Activated CD8-positive, alpha-beta memory T cell treated with anti-CD3 and anti-CD28 coated beads for 48 hours (primary cell): ENCODE measurements around the gene TFAM.

ENCODE experiments used
- DNase-seq, 3 experiments: peaks; one replicate each; pipeline ENCODE4 v3.0.0-alpha.2; 2020; ENCODE audit warnings: low read depth in 2 of 3, low spot score in 2 of 3

TFAM gene

DNA sequence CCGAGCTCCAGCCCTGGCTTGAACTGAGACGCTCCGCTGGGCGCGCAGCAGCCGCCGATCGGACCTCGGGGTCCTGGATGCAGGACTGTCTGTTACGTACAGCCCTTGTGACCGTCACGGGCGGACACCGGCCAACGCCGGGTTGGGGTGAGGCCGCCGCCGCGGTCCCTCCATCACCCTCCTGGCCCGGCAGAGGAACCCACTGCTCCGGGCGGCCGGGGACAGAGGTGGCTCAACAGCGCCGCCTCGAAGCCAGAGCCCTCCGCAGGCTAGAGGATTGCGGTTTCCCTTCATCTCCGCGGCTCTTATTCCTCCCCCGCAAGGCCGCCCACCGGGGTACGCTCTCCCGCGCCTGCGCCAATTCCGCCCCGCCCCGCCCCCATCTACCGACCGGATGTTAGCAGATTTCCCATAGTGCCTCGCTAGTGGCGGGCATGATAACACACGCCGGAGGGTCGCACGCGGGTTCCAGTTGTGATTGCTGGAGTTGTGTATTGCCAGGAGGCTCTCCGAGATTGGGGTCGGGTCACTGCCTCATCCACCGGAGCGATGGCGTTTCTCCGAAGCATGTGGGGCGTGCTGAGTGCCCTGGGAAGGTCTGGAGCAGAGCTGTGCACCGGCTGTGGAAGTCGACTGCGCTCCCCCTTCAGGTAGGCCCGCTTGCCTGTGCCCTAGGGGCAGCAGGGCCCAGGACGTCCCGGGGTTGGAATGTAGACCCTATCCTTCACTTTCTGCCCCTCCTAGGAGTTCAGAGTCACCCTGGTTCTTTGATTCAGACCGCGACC lies at the start of gene TFAM:
Gene TFAM (plus strand): TSS at position 412 of the 785 bp plus-strand sequence. CDS start 138 bp downstream, at position 550.
- peak; percentile 94 to 99 (median 97) for DNase-seq

DNA sequence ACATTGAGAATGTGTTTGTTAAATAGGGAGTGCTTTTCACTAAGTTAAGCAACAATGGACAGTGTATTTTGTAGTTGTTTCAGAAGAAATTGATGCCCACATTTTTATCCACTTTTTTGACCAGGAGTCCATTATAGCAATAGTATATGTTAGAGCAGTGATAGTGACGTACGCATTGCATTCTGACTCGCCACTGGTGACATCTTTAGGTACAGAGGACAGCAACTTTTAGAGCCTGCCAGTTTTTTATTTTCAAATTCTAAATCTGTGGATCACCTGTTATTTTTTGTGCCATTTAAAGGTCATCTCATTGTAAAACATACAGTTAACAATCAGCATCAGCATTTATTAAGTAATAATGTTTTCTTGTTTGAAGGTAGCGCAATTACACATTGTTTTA lies 49.0 kb upstream of the TFAM start:
- DNase-seq = no peak

- no peak for DNase-seq
These were observed 43.8 kb upstream of the TFAM start for GRCh38 chr10:58341422-58341821.

DNA sequence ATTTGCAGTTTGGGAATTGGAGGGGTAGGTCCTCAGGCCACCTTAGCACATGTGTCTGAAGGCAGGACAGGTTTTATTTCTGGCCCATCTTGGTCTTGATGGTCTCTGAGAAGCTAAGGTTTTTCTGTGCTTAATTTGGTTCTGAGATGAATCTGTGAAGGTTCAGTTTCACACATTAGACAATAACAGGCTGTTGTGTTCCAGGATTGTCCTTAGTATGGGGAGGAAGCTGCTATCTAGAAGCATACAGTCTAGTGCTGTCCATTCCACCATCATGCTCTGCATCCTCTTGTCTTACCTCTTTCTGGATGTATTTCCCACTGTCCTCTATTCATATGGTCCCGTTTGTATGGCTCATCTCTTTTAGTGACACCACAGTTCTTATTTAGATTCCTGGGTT lies 43.3 kb upstream of the TFAM start:
- no peak for DNase-seq

DNA sequence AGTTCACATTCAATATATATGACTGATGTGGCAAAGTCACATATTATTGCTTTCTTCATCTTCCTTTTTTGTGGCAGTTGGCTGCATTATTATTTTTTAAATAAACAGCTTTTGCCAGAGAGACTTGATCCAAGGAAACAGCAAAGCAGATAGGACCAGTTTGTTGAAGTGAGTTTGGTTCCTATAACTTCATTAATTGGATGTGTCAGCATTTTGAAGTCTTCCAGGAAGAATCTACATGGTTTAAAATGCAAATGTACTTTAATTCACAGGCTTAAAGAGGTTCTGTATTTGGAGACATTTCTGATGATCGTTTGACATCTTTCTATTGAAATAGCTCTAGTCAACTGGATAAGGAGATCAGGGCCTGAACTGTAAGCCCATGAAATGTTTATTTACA lies 37.2 kb upstream of the TFAM start:
- DNase-seq = no peak

DNA sequence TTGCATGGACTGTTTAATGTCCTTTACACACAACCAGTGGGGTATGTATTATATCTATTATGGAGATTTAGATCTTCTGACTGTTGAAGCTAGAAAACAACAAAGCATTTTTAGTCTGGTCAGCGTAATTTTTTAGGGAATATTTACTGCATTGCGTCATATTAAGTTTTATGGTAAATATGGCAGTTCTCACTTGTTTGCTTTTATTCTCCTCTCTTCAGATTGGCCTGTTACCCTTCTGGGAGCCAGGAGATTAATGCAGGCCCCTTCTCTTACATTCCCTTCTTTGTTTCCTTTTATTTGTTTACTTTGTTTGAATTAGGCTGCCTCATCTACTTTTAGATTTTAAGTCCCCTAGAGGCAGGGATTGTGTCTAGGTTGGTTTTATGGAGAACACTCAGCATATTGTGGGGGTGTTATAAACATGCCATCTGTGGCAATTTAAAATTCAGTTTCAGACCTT lies 36.6 kb upstream of the TFAM start:
- no peak for DNase-seq

DNA sequence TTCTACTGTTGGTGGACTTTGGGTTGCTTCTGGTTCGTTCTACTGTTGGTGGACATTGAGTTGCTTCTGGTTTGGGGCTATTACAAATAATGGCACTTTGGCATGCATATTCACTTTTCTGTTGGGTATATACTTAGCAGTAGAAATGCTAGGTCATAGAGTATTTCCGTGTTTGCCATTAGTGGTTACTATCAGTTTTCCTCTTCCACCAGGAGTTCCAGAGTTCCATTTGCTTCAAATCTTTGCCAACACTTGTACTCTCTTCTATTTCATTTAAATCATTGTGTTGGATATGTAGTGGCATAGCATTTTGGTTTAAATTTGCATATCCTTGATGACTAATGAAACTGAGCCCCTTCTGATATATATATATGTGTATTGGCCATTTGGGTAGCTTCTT lies 35.2 kb upstream of the TFAM start:
- DNase-seq = no peak

- DNase-seq = no peak
These were observed 34.4 kb upstream of the TFAM start for GRCh38 chr10:58350619-58351323.

DNA sequence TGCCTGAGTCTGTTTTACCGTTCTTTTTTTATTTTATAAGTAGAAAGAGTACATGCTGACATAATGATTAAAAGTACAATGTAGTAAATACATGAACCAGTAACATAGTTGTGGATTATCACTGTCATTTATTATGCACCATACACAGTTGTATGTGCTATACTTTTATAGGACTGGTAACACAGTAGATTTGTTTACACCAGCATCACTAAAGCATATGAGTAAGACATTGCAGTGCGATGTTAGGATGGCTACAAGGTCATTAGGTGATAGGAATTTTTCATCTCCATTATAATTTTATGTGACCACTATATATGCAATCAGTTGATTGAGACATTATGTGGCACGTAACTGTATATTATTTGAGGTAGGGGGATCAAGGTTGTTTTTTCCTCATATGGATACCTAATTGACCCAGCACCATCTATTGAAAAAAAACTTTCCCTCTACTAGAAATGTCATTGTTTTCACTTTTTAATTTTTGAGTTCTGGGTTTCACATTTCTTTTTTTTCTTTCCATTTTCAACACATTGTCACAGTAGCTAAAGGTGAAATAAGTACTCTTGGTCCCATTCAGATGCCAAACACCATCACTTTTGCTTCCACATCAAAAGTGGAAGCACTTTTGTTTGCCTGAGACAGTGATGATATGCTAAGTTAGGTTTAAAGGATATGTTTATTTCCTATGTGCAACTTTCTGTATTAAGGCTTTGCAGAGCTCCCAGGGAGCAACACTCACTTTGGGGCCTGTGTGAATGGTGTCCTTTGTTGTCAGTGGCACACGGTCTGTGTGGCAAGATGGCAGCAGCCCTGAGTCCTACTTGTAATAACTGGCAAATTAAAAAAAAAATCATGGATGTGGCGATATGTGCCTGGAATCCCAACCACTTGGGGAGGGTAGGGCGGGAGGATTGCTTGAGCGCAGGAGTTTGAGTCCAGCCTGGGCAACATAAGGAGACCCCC lies 33.3 kb upstream of the TFAM start:
- DNase-seq = no peak

- DNase-seq = no peak
These were observed 32.1 kb upstream of the TFAM start for GRCh38 chr10:58352956-58353610.

- no peak for DNase-seq
These were observed 28.5 kb upstream of the TFAM start for GRCh38 chr10:58356756-58357155.

GRCh38 chr10:58358314-58358933 lies 26.8 kb upstream of the TFAM start:
- DNase-seq = no peak

DNA sequence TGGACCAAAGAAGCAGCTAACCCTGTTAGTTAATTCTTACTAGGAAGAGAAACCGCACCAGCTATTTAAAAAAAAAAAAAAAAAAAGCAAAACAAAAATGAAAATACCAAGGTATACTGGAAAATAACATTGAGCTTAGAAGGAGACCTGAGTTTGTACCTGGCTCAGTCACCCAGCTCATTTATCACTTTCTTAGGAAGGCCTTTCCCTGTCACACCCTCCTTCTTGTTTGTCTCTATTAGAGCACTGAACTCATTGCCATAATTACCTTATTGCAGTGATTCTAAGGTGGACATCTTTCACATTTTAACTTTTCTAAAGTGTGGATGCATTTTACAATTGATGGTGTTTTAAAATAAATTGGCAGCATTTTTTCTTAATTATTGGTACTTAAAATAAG lies 26.3 kb upstream of the TFAM start:
- DNase-seq = no peak

DNA sequence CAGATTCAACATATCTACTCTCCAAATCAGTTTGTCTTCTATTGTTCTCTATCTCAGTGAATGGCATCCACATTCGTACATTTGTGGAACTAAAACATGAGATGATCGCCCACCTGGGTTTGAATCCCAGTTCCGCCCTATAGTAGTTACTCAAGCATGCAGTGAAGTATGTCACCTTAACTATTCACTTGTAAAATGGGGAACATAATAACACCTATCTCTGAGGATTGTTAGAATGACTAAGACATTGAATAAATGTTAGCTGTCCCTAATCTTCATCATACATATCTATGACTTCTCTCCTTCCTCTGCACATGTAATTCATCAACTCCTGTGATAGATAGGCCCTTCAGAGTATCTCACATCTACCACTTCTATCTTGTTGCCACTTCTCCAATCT lies 25.7 kb upstream of the TFAM start:
- no peak for DNase-seq

DNA sequence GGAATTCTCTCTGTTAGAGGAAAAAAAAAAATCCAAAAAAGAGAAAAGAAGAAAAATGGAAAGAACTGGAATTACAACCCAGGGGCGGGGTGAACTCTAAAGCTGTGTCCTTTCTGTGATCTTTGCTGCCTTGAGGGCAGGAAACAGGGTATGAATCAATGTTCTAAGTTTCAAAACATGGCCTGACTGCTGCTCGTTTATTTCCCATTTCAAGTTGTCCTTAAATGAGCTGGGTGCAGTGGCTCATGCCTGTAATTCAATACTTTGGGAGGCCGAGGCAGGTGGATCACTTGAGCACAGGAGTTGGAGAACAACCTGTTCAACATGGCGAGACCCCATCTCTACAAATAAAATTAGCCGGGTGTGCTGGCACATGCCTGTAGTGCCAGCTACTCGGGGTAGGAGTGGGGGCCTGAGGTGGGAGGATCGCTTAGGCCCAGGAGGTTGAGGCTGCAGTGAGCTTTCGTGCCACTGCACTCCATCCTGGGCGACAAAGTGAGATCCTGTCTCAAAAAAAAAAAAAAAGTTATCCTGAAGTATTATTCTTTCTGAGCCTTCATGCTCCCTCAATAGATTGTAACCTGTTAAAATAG lies 24.7 kb upstream of the TFAM start:
- DNase-seq = no peak

DNA sequence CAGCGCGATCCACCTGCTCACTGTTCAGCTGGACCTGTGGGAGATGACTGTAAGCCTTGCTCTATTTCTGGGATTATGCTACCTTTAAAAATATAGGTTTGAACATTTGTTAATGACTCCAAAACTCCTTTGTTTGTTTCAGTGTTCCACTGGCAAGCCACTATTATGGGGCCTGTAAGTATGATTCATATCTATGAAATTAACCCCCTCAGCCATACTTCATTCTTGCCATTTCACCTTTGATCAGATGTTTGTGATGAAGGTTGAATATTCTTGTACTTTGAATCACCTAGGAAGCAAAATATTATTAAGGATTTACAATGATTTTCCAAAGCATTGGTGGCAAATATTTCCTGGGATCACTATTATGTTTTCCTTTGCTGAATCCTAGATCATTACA lies 23.9 kb upstream of the TFAM start:
- no peak for DNase-seq

- DNase-seq = no peak
These were observed 23.0 kb upstream of the TFAM start for GRCh38 chr10:58362027-58362789.

DNA sequence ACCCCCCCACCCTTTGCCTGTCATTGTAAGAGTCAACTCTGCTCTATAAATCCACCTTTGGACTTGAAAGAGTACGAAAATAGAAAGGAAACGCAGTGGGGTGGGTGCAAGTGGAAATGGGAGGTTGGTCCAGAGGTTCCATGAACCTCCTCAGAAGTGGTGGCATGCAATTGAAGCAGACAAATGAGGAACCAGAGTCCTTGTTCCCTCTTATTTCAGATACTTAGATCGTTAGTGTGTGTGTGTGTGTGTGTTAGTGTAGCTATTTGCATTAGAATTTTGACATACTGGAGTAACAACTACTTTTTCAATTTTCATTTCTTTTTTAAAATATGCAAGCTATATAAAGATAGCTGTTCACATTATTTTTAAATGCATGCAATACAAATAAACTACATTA lies 18.1 kb upstream of the TFAM start:
- no peak for DNase-seq

GRCh38 chr10:58371473-58371872 lies 13.7 kb upstream of the TFAM start:
- no peak for DNase-seq
